KOPT-K1 (cell line): ENCODE data around the gene PIGV.

Experiments
- H3K27ac ChIP-seq: fragments of 200-600 bp; sonication (generic); 2 replicates; pipeline ENCODE4 v1.5.1; 2016; ENCODE audit warnings: antibody characterized with exemption, mild to moderate bottlenecking, low read depth, low read length; ENCODE audit not compliant: poor library complexity, severe bottlenecking
- H3K36me3 ChIP-seq: fragments of 200-600 bp; sonication (generic); 2 replicates; pipeline ENCODE4 v1.5.1; 2017; ENCODE audit warnings: antibody characterized with exemption, mild to moderate bottlenecking, low read length, moderate library complexity; ENCODE audit not compliant: insufficient read depth
- H3K9me3 ChIP-seq: fragments of 200-600 bp; sonication (generic); 2 replicates; pipeline ENCODE4 v1.5.1; 2017; ENCODE audit warnings: antibody characterized with exemption, low read length, mild to moderate bottlenecking; ENCODE audit not compliant: insufficient read depth, poor library complexity, severe bottlenecking

Gene PIGV

GRCh38 chr1:26759531-26759930, 28.2 kb upstream of the PIGV start:
- Histone ChIP-seq H3K9me3 (no peaks in the 10 kb centered on the region), H3K27ac (no peak overlapping the region), H3K36me3 (peaks cover 100% of the 10 kb centered on the region)

- H3K9me3 ChIP-seq, result no peaks in the 10 kb centered on the region
- H3K27ac ChIP-seq, result no peak overlapping the region
- peaks cover 100% of the 10 kb centered on the region for H3K36me3 ChIP-seq
These were observed 26.5 kb upstream of the PIGV start for GRCh38 chr1:26761217-26761616.

GRCh38 chr1:26767714-26768113, 20.0 kb upstream of the PIGV start:
- no peaks in the 10 kb centered on the region for H3K9me3 ChIP-seq
- H3K27ac ChIP-seq, result no peak overlapping the region
- peaks cover 100% of the 10 kb centered on the region for H3K36me3 ChIP-seq

- no peaks in the 10 kb centered on the region for H3K9me3 ChIP-seq
- no peak overlapping the region for H3K27ac ChIP-seq
- H3K36me3 ChIP-seq, result peaks cover 100% of the 10 kb centered on the region
These were observed 19.0 kb upstream of the PIGV start for GRCh38 chr1:26768755-26769154.

- Histone ChIP-seq H3K36me3 (peaks cover 100% of the 10 kb centered on the region), H3K27ac (no peak overlapping the region), H3K9me3 (no peaks in the 10 kb centered on the region)
These were observed 16.5 kb upstream of the PIGV start for GRCh38 chr1:26771285-26771642.

- H3K27ac ChIP-seq, result no peak overlapping the region
- H3K9me3 ChIP-seq, result no peaks in the 10 kb centered on the region
- peaks cover 100% of the 10 kb centered on the region for H3K36me3 ChIP-seq
These were observed 16.0 kb upstream of the PIGV start for GRCh38 chr1:26771643-26772321.

GRCh38 chr1:26772687-26773086, 15.1 kb upstream of the PIGV start:
- peaks cover 100% of the 10 kb centered on the region for H3K36me3 ChIP-seq
- no peak overlapping the region for H3K27ac ChIP-seq
- no peaks in the 10 kb centered on the region for H3K9me3 ChIP-seq

- peaks cover 100% of the 10 kb centered on the region for H3K36me3 ChIP-seq
- H3K9me3 ChIP-seq, result no peaks in the 10 kb centered on the region
- no peak overlapping the region for H3K27ac ChIP-seq
These were observed 13.3 kb upstream of the PIGV start for GRCh38 chr1:26774462-26774861.

- Histone ChIP-seq H3K27ac (no peak overlapping the region), H3K36me3 (peaks cover 100% of the 10 kb centered on the region), H3K9me3 (no peaks in the 10 kb centered on the region)
These were observed 12.1 kb upstream of the PIGV start for GRCh38 chr1:26775666-26776065.

GRCh38 chr1:26779098-26779668, 8.6 kb upstream of the PIGV start:
- H3K27ac ChIP-seq, result no peak overlapping the region
- H3K36me3 ChIP-seq, result peaks cover 100% of the 10 kb centered on the region
- H3K9me3 ChIP-seq, result no peaks in the 10 kb centered on the region

GRCh38 chr1:26780344-26780957, 7.3 kb upstream of the PIGV start:
- peaks cover 89% of the 10 kb centered on the region for H3K36me3 ChIP-seq
- no peak overlapping the region for H3K27ac ChIP-seq
- H3K9me3 ChIP-seq, result no peaks in the 10 kb centered on the region

- H3K36me3 ChIP-seq, result peaks cover 80% of the 10 kb centered on the region
- H3K27ac ChIP-seq, result no peak overlapping the region
- no peaks in the 10 kb centered on the region for H3K9me3 ChIP-seq
These were observed 6.4 kb upstream of the PIGV start for GRCh38 chr1:26781206-26781825.

- no peaks in the 10 kb centered on the region for H3K9me3 ChIP-seq
- peak overlapping the region; percentile 1 for H3K27ac ChIP-seq
- H3K36me3 ChIP-seq, result peaks cover 67% of the 10 kb centered on the region
These were observed 5.1 kb upstream of the PIGV start for GRCh38 chr1:26782521-26783212.

- Histone ChIP-seq H3K27ac (no peak overlapping the region), H3K9me3 (no peaks in the 10 kb centered on the region), H3K36me3 (peaks cover 57% of the 10 kb centered on the region)
These were observed 4.1 kb upstream of the PIGV start for GRCh38 chr1:26783646-26784022.
